ENCODE measurements around the gene CTNND2.
"Not testable (repeated sequence)": the region's sequence is repeated elsewhere in the genome, so short reads cannot be mapped to it uniquely, and the experiment has no call there.

CTNND2 gene

GRCh38 chr5:11426442-11426841 is 477.8 kb downstream of the CTNND2 start:
- H3K27me3 Mint-ChIP-seq: no peaks in the 10 kb centered on the region
- no peak overlapping the region for H3K27ac Mint-ChIP-seq
- no peaks in the 10 kb centered on the region for H3K4me1 Mint-ChIP-seq
- DNase-seq (no peak), ATAC-seq (no peak)
- peaks cover 0 to 3% of the 10 kb centered on the region in 2 donors for H3K9me3 Mint-ChIP-seq
- no peak overlapping the region for H3K4me3 Mint-ChIP-seq

GRCh38 chr5:11422342-11422741 is 481.9 kb downstream of the CTNND2 start:
- no peak for DNase-seq
- Mint-ChIP-seq H3K27ac (no peak overlapping the region), H3K27me3 (no peaks in the 10 kb centered on the region), H3K4me1 (no peaks in the 10 kb centered on the region), H3K9me3 (peaks cover 2 to 9% of the 10 kb centered on the region in 2 donors), H3K4me3 (no peak overlapping the region)
- no peak for ATAC-seq

- H3K4me3 Mint-ChIP-seq: no peak overlapping the region
- H3K27ac Mint-ChIP-seq: no peak overlapping the region
- no peaks in the 10 kb centered on the region for H3K4me1 Mint-ChIP-seq
- ATAC-seq (no peak), DNase-seq (no peak)
- no peaks in the 10 kb centered on the region for H3K27me3 Mint-ChIP-seq
- peaks cover 5 to 9% of the 10 kb centered on the region in 2 donors for H3K9me3 Mint-ChIP-seq
Measured at GRCh38 chr5:11420969-11421368, 483.3 kb downstream of the CTNND2 start.

GRCh38 chr5:11415751-11416150 is 488.5 kb downstream of the CTNND2 start:
- Mint-ChIP-seq H3K9me3 (peaks cover 0 to 5% of the 10 kb centered on the region in 2 donors), H3K27me3 (no peaks in the 10 kb centered on the region), H3K27ac (no peak overlapping the region), H3K4me1 (no peaks in the 10 kb centered on the region), H3K4me3 (no peak overlapping the region)
- ATAC-seq: no peak
- no peak for DNase-seq

- H3K4me1 Mint-ChIP-seq, H3K4me3 Mint-ChIP-seq, ATAC-seq, DNase-seq, H3K27ac Mint-ChIP-seq, H3K9me3 Mint-ChIP-seq, H3K27me3 Mint-ChIP-seq: not testable (repeated sequence)
Measured at GRCh38 chr5:11414732-11415131, 489.5 kb downstream of the CTNND2 start.

- no peak overlapping the region for H3K27ac Mint-ChIP-seq
- H3K4me3 Mint-ChIP-seq: no peak overlapping the region
- H3K27me3 Mint-ChIP-seq: no peaks in the 10 kb centered on the region
Measured at GRCh38 chr5:11411621-11412020, 492.6 kb downstream of the CTNND2 start.

GRCh38 chr5:11407556-11408145 is 496.6 kb downstream of the CTNND2 start:
- ATAC-seq: no peak
- DNase-seq: no peak
- H3K9me3 Mint-ChIP-seq: no peaks in the 10 kb centered on the region
- H3K27me3 Mint-ChIP-seq: no peaks in the 10 kb centered on the region
- H3K27ac Mint-ChIP-seq: no peak overlapping the region
- H3K4me1 Mint-ChIP-seq: no peaks in the 10 kb centered on the region
- H3K4me3 Mint-ChIP-seq: no peak overlapping the region

More at GRCh38 chr5:11411621-11412020, 492.6 kb downstream of the CTNND2 start:
- DNase-seq: no peak
- no peaks in the 10 kb centered on the region for H3K9me3 Mint-ChIP-seq
- H3K4me1 Mint-ChIP-seq: no peaks in the 10 kb centered on the region
- ATAC-seq: no peak

- DNase-seq (no peak), ATAC-seq (no peak)
- H3K4me3 Mint-ChIP-seq: no peak overlapping the region
- H3K27me3 Mint-ChIP-seq: no peaks in the 10 kb centered on the region
- no peak overlapping the region for H3K27ac Mint-ChIP-seq
- H3K9me3 Mint-ChIP-seq: no peaks in the 10 kb centered on the region
- H3K4me1 Mint-ChIP-seq: no peaks in the 10 kb centered on the region
Measured at GRCh38 chr5:11400316-11400715, 503.9 kb downstream of the CTNND2 start.

- Mint-ChIP-seq H3K9me3 (no peaks in the 10 kb centered on the region), H3K4me3 (no peak overlapping the region), H3K4me1 (no peaks in the 10 kb centered on the region), H3K27me3 (no peaks in the 10 kb centered on the region), H3K27ac (no peak overlapping the region)
- DNase-seq (no peak), ATAC-seq (no peak)
Measured at GRCh38 chr5:11398728-11399127, 505.5 kb downstream of the CTNND2 start.

GRCh38 chr5:11397549-11397948 is 506.7 kb downstream of the CTNND2 start:
- Mint-ChIP-seq H3K27ac (no peak overlapping the region), H3K4me1 (no peaks in the 10 kb centered on the region), H3K27me3 (no peaks in the 10 kb centered on the region), H3K9me3 (no peaks in the 10 kb centered on the region), H3K4me3 (no peak overlapping the region)
- DNase-seq (no peak), ATAC-seq (no peak)

- H3K4me3 Mint-ChIP-seq: no peak overlapping the region
- no peaks in the 10 kb centered on the region for H3K9me3 Mint-ChIP-seq
- no peak for ATAC-seq
- H3K27me3 Mint-ChIP-seq: no peaks in the 10 kb centered on the region
- H3K4me1 Mint-ChIP-seq: no peaks in the 10 kb centered on the region
- no peak overlapping the region for H3K27ac Mint-ChIP-seq
- no peak for DNase-seq
Measured at GRCh38 chr5:11396917-11397316, 507.3 kb downstream of the CTNND2 start.

GRCh38 chr5:11394933-11395332 is 509.3 kb downstream of the CTNND2 start:
- H3K27me3 Mint-ChIP-seq: peaks cover 7% of the 10 kb centered on the region
- no peaks in the 10 kb centered on the region for H3K4me1 Mint-ChIP-seq
- DNase-seq: no peak
- ATAC-seq: no peak
- no peak overlapping the region for H3K4me3 Mint-ChIP-seq
- H3K27ac Mint-ChIP-seq: no peak overlapping the region
- no peaks in the 10 kb centered on the region for H3K9me3 Mint-ChIP-seq

- H3K27me3 Mint-ChIP-seq: peaks cover 22% of the 10 kb centered on the region
- ATAC-seq (no peak), DNase-seq (no peak)
- no peaks in the 10 kb centered on the region for H3K4me1 Mint-ChIP-seq
- no peak overlapping the region for H3K4me3 Mint-ChIP-seq
- no peak overlapping the region for H3K27ac Mint-ChIP-seq
- no peaks in the 10 kb centered on the region for H3K9me3 Mint-ChIP-seq
Measured at GRCh38 chr5:11390291-11390767, 513.9 kb downstream of the CTNND2 start.

GRCh38 chr5:11387382-11387781 is 516.9 kb downstream of the CTNND2 start:
- no peak for DNase-seq
- Mint-ChIP-seq H3K9me3 (no peaks in the 10 kb centered on the region), H3K4me3 (no peak overlapping the region), H3K4me1 (peaks cover 9% of the 10 kb centered on the region), H3K27me3 (peaks cover 50% of the 10 kb centered on the region), H3K27ac (no peak overlapping the region)
- ATAC-seq: no peak

GRCh38 chr5:11386398-11386797 is 517.8 kb downstream of the CTNND2 start:
- ATAC-seq (no peak), DNase-seq (no peak)
- H3K9me3 Mint-ChIP-seq: no peaks in the 10 kb centered on the region
- peaks cover 60% of the 10 kb centered on the region for H3K27me3 Mint-ChIP-seq
- peaks cover 9% of the 10 kb centered on the region for H3K4me1 Mint-ChIP-seq
- H3K27ac Mint-ChIP-seq: no peak overlapping the region
- H3K4me3 Mint-ChIP-seq: no peak overlapping the region

GRCh38 chr5:11385901-11386293 is 518.3 kb downstream of the CTNND2 start:
- no peaks in the 10 kb centered on the region for H3K9me3 Mint-ChIP-seq
- peaks cover 62% of the 10 kb centered on the region for H3K27me3 Mint-ChIP-seq
- peaks cover 9% of the 10 kb centered on the region for H3K4me1 Mint-ChIP-seq
- no peak for DNase-seq
- ATAC-seq: no peak
- H3K4me3 Mint-ChIP-seq: no peak overlapping the region
- H3K27ac Mint-ChIP-seq: no peak overlapping the region

- Mint-ChIP-seq H3K4me1 (peaks cover 9% of the 10 kb centered on the region), H3K9me3 (no peaks in the 10 kb centered on the region), H3K27me3 (peaks cover 60% of the 10 kb centered on the region), H3K4me3 (no peak overlapping the region), H3K27ac (no peak overlapping the region)
- DNase-seq (no peak), ATAC-seq (no peak)
Measured at GRCh38 chr5:11385251-11385900, 518.9 kb downstream of the CTNND2 start.

All from stimulated activated naive CD8-positive, alpha-beta T cell treated with anti-CD3 and anti-CD28 coated beads, Interleukin-15, amount 100 ng/mL, for 72 hours (primary cell).